SU-DHL-6 (cell line): ENCODE measurements around the gene GABBR2.

Source experiments
- H2AFZ ChIP-seq: fragments of 200-600 bp; sonication (generic); 2 replicates; pipeline ENCODE4 v1.6.1; 2014; ENCODE audit warnings: low read depth, mild to moderate bottlenecking, moderate library complexity, mixed read lengths, antibody characterized with exemption, low read length; ENCODE audit not compliant: severe bottlenecking
- H3F3A ChIP-seq: fragments of 200-600 bp; shearing (Covaris generic); 2 replicates; pipeline ENCODE4 v1.6.0; 2016; ENCODE audit warnings: antibody characterized with exemption, mild to moderate bottlenecking; ENCODE audit not compliant: insufficient read depth
- H3K27ac ChIP-seq: fragments of 200-600 bp; sonication (generic); 2 replicates; pipeline ENCODE4 v1.5.1; 2016; ENCODE audit warnings: low read depth, mild to moderate bottlenecking, low read length, moderate library complexity, mixed read lengths
- H3K27me3 ChIP-seq: fragments of 200-600 bp; sonication (generic), shearing (Covaris generic); 2 replicates; pipeline ENCODE4 v1.6.0; 2014; ENCODE audit warnings: mild to moderate bottlenecking, low read length
- H3K36me3 ChIP-seq: fragments of 200-600 bp; sonication (generic); 2 replicates; pipeline ENCODE4 v1.6.1; 2014; ENCODE audit warnings: mild to moderate bottlenecking, low read length, mixed read lengths
- H3K4me2 ChIP-seq: fragments of 300-600, 200-600 bp; shearing (Covaris generic), sonication (generic); 2 replicates; pipeline ENCODE4 v1.6.0; 2014; ENCODE audit warnings: low read length, low read depth, mild to moderate bottlenecking; ENCODE audit not compliant: poor library complexity, severe bottlenecking
- H3K4me3 ChIP-seq: fragments of 200-600 bp; sonication (generic); 2 replicates; pipeline ENCODE4 v1.5.1; 2014; ENCODE audit warnings: antibody characterized with exemption, low read length, mild to moderate bottlenecking, mixed read lengths; ENCODE audit not compliant: insufficient read depth, poor library complexity, severe bottlenecking
- H3K79me2 ChIP-seq: fragments of 200-600 bp; sonication (generic); 2 replicates; pipeline ENCODE4 v1.6.1; 2014; ENCODE audit warnings: mild to moderate bottlenecking, low read length, moderate library complexity; ENCODE audit not compliant: insufficient read depth
- H3K9ac ChIP-seq: fragments of 200-600 bp; sonication (generic); 2 replicates; pipeline ENCODE4 v1.7.0; 2014; ENCODE audit warnings: mild to moderate bottlenecking, low read length
- H3K9me2 ChIP-seq: fragments of 200-600 bp; sonication (generic); replicated peaks from 2 replicates; pipeline ENCODE4 v1.6.1; 2014; ENCODE audit warnings: low read length; ENCODE audit not compliant: insufficient read depth
- H3K9me3 ChIP-seq: fragments of 200-600 bp; sonication (generic); 2 replicates; pipeline ENCODE4 v1.6.1; 2014; ENCODE audit warnings: low read length, mixed read lengths; ENCODE audit not compliant: insufficient read depth
- H4K20me1 ChIP-seq: fragments of 200-600 bp; sonication (generic); 2 replicates; pipeline ENCODE4 v1.6.1; 2014; ENCODE audit warnings: low read depth, mild to moderate bottlenecking, antibody characterized with exemption, low read length, moderate library complexity, mixed read lengths
- EZH2phosphoT487 ChIP-seq: fragments of 200-600 bp; sonication (generic), shearing (Covaris generic); conservative IDR thresholded peaks from 2 replicates; pipeline ENCODE4 v1.6.1; 2018; ENCODE audit warnings: mild to moderate bottlenecking, antibody characterized with exemption, low read length, moderate library complexity, mixed read lengths
- TF ChIP-seq, protein P1 (sequence below): fragments of 200-600 bp; sonication (generic); IDR thresholded peaks from one replicate; pipeline ENCODE4 v1.5.1; 2017; ENCODE audit warnings: antibody characterized with exemption, mild to moderate bottlenecking, low read length, moderate library complexity; ENCODE audit not compliant: insufficient read depth, poor library complexity, severe bottlenecking

GABBR2 gene

GRCh38 chr9:98516897-98517503 is 191.7 kb downstream of the GABBR2 start:
- Histone ChIP-seq H3K9me2 (no peaks in the 10 kb centered on the region), H3F3A (no peaks in the 10 kb centered on the region), H2AFZ (no peak overlapping the region), H3K36me3 (no peaks in the 10 kb centered on the region), H3K27me3 (no peaks in the 10 kb centered on the region), H3K27ac (no peak overlapping the region), H4K20me1 (no peaks in the 10 kb centered on the region), H3K9me3 (no peaks in the 10 kb centered on the region), H3K4me2 (no peak overlapping the region), H3K4me3 (no peak overlapping the region), H3K9ac (no peak overlapping the region), H3K79me2 (no peaks in the 10 kb centered on the region)
- no peak for TF ChIP-seq EZH2phosphoT487
- TF ChIP-seq, protein P1, sequence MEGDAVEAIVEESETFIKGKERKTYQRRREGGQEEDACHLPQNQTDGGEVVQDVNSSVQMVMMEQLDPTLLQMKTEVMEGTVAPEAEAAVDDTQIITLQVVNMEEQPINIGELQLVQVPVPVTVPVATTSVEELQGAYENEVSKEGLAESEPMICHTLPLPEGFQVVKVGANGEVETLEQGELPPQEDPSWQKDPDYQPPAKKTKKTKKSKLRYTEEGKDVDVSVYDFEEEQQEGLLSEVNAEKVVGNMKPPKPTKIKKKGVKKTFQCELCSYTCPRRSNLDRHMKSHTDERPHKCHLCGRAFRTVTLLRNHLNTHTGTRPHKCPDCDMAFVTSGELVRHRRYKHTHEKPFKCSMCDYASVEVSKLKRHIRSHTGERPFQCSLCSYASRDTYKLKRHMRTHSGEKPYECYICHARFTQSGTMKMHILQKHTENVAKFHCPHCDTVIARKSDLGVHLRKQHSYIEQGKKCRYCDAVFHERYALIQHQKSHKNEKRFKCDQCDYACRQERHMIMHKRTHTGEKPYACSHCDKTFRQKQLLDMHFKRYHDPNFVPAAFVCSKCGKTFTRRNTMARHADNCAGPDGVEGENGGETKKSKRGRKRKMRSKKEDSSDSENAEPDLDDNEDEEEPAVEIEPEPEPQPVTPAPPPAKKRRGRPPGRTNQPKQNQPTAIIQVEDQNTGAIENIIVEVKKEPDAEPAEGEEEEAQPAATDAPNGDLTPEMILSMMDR, result no peak

DNA sequence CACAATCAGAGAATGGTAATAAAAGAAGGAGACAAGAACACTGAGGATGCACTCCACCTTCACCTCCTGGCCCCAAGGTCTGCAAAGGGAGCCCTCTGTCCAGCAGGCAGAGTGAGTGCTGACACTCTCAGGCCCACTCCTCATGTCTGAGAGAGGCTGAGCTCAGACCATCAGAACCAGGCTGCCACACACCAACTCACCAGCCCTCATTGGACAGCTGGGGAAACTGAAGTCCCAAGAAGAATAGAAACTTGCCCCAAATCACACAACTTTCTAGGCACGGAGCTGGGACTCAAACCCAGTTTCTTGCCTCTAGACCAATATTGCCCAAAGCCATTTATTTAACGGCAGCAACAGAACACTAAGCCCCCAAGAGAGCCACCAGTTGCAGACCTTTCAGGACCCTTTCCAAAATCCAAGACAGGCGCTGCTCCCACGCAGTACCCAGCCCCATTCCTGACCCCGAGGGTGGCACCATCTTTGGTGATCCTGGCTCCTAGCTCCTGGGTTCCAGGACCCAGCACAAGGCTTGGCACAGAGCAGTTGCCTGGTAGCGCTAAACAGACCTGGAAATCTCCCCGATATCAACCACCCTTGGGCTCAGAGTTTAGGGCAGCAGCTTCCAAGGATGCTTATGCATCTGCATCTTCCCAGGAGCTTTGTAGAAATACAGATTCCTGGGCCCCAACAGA is 192.4 kb downstream of the GABBR2 start:
- Histone ChIP-seq H2AFZ (no peak overlapping the region), H3K9me2 (no peaks in the 10 kb centered on the region), H3K79me2 (no peaks in the 10 kb centered on the region), H3K9me3 (no peaks in the 10 kb centered on the region), H4K20me1 (no peaks in the 10 kb centered on the region), H3K36me3 (no peaks in the 10 kb centered on the region), H3K9ac (no peak overlapping the region), H3K27ac (no peak overlapping the region), H3K4me3 (no peak overlapping the region), H3K27me3 (no peaks in the 10 kb centered on the region), H3F3A (no peaks in the 10 kb centered on the region), H3K4me2 (no peak overlapping the region)
- TF ChIP-seq, protein P1, result no peak
- no peak for TF ChIP-seq EZH2phosphoT487

GRCh38 chr9:98515506-98516204 is 193.1 kb downstream of the GABBR2 start:
- H3K9ac ChIP-seq, result no peak overlapping the region
- no peak overlapping the region for H3K4me2 ChIP-seq
- no peak overlapping the region for H2AFZ ChIP-seq
- no peaks in the 10 kb centered on the region for H4K20me1 ChIP-seq
- no peaks in the 10 kb centered on the region for H3F3A ChIP-seq
- no peaks in the 10 kb centered on the region for H3K9me3 ChIP-seq
- no peaks in the 10 kb centered on the region for H3K27me3 ChIP-seq
- no peaks in the 10 kb centered on the region for H3K9me2 ChIP-seq
- H3K27ac ChIP-seq, result no peak overlapping the region
- H3K4me3 ChIP-seq, result no peak overlapping the region
- H3K36me3 ChIP-seq, result no peaks in the 10 kb centered on the region
- TF ChIP-seq, protein P1, result no peak
- no peak for TF ChIP-seq EZH2phosphoT487
- H3K79me2 ChIP-seq, result no peaks in the 10 kb centered on the region
